ENCODE results near the gene TMC8.
"Not testable (repeated sequence)": the region's sequence is repeated elsewhere in the genome, so short reads cannot be mapped to it uniquely, and the experiment has no call there.

The TMC8 gene

DNA sequence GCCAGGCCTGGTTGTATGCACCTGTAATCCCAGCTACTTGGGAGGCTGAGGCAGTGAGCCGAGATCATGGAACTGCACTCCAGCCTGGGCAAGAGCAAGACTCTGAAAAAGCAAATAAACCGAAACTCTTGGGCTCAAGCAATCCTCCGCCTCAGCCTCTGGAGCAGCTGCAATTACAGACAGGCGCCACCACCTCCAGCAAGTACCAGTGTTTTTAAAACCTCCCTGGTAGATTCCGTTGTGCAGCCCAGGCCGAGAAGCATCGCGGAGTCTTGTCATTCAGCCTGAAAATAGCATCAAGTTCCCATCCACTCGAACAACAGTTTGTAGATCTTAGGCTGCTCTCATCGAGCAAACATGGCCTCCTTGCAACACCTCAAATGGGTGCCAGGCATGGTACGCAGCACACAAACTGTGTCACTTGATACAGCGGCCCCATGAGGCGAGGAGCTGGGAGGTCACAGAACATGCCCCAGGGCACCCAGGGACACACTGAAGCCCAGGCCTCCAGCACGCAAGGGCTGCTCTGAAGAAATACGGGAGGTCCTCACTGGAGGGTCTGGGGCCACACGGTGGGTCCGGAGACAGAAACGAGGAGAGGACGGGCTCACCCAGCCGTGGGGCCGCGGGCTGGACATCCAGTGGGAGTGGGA is 20.1 kb upstream of the TMC8 start:
- no peak for DNase-seq

DNA sequence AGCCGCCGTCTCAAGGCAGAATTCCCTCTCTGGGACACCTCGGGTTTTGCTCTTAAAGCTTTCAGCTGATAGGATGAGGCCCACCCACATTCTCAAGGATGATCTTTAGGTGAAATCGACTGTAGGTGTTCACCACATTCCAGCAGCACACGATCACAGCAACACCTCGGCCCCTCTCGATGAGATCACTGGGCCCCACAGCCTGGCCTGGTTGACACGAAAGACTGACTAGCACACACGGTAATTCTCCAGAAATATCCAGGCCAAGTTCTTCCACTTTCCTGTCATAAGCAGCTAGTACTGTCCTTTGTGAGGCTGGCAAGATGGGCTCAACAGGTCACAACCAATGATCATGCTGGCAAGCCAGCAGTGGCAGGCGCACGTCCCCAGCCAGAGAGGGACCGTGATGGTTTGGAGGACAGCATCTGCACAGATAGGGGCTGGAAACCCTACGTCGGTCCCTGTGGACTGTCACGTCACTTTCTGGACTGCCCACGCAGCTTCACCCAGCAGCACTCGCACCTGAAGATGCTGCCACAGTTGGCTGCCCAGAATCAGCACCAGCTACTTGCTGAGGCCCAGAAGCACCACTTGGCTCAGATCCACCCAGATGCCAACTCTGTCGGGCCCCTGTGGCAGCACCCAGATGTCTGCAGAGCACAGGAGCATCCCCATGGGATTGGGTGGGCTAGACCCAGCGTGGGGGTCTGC is 19.4 kb upstream of the TMC8 start:
- no peak for DNase-seq

GRCh38 chr17:78111727-78112517 is 18.6 kb upstream of the TMC8 start:
- no peak for DNase-seq

GRCh38 chr17:78112518-78113471 is 17.8 kb upstream of the TMC8 start:
- peak; percentile 73 to 74 for DNase-seq

- DNase-seq, result peak in 1 of 2 experiments; percentile 26
Measured at GRCh38 chr17:78113804-78114785, 16.5 kb upstream of the TMC8 start.

DNA sequence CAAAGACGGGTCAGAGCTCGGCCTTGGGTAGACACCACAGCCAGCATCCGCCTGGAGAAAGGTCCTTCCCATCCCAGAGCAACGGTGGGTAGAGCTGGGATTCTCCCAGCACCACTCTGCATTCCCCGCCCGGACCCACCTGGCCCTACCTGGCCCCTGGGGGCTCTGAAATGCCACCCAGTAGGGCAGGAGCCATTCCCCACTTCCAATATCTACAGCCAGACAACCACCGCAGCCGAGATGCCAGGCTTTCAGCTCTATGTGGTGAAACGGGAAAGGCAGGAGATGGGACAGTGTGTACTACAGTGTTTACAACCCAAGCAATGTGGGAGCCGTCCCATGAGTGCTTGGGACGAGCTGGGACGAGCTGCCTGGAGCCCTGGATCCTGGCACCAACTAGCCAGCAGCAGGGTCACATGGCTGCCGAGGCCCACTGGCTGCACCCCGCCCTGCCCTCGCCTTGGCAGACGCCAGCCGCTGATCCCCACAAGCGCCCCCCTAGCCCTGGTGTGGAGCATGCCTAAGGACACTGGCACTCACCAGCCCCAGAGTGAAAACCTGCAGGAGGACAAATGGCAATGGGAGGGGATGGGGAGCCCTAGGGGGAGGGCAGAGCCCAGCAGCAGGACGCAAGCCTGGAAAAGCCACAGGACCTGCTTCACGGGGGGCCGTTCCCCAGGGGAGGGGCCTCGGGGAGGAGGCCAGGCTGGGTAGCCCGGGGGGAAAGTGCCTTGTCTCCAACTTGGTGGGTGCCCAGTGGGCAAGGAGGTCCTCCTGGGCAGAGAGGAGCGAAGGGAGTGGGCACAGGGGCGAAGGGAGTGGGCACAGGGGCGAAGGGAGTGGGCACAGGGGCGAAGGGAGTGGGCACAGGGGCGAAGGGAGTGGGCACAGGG is 15.5 kb upstream of the TMC8 start:
- DNase-seq, result no peak

GRCh38 chr17:78115803-78116202 is 14.8 kb upstream of the TMC8 start:
- not testable (repeated sequence) for DNase-seq

DNA sequence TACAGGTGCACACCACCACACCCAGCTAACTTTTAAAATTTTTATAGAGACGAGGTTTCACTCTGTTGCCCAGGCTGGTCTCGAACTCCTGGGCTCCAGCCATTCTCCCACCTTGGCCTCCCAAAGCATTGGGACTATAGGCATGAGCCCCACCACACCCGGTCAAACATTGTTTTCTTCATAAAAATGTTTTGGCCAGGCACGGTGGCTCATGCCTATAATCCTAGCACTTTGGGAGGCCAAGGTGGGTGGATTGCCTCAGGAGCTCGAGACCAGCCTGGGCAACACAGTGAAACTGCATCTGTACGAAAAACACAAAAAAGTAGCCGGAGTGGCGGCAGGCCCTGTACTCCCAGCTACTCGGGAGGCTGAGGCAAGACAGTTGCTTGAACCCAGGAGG is 14.2 kb upstream of the TMC8 start:
- no peak for DNase-seq

DNA sequence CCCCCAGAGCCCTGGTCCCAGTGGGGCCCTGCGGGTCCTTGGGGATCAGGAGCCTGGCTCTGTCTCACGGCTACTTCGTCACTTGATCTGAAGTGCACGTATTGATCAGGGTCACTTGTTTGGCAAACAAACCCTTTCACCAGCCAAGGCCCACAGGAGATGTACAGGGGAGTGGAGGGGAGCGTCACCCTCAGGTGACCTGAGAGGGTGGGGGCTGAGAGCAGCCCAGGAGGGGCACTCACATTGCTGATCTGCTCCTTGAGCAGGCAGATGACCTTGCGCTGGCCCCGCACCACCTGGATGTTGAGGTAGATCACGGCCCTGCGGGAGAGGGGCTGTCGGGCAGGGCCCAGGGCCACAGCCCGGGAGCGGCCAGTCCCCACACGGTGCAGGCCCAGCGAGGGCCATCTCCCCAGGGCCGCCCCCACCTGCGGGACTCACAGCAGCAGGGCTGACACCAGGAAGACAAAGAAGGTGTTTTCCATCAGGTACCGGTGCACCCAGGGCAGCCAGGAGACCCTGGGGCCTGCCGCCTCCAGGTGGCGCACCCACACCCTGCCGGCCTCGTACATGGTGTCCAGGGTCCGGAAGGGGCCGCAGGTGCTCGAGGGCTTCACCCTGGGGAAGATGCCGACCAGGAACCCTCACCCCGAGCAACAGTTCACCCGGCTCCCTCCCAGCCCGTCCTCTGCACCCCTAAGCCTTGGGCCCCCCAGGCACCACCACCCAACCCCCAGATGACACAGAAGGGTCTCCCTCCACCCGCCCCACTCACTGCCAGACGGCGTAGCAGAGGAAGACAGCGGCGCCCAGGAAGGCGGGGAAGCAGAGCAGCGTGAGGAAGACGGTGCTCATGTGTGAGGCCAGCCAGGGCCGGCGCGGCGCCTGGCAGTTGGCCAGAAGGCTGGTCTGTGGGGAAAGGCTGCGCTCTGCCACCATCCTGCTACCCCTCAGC is 13.3 kb upstream of the TMC8 start:
- no peak for DNase-seq

GRCh38 chr17:78118801-78119241 is 11.8 kb upstream of the TMC8 start:
- no peak for DNase-seq

DNA sequence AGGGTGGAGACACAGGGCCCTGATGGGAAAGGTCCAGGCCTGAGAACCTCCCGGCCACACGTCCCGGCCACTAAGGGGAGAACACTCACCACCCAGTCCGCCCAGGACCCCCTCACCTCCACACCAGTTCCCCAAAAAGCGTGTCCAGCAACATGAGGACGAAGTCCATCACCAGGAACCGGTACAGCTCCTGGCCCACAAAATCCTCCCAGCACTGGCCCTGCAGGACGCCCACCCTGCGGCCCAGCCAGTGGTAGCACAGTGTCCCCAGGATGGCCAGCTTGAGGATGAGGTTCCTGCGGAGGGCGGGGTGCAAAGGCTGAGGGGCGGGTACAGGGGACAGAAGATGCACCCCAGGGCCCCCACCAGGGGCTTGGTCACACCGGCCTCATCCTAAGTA is 10.0 kb upstream of the TMC8 start:
- DNase-seq, result no peak

- DNase-seq, result no peak
Measured at GRCh38 chr17:78120971-78121800, 9.4 kb upstream of the TMC8 start.

DNA sequence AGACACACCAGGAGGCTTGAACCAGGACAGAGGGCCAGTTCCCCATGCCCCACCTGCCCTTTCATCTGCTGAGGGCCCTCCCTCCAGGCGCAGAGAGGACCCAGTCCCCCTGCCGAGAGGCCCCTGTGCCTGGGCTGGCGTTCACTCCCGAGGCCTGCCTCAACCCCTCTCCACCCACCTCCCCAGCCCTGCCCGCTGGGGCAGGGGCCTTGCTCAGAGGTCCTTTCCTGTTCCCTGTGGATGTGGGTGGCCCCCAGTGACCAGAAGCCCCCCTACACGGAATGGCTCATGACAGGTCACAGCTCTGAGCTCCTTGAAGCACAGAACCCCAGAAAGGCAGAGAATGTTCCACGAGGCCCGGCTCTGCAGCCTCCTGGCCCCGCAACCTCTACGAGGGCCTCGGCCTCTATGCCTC is 8.8 kb upstream of the TMC8 start:
- no peak for DNase-seq

GRCh38 chr17:78122216-78122930 is 8.2 kb upstream of the TMC8 start:
- DNase-seq, result no peak

- DNase-seq, result no peak
Measured at GRCh38 chr17:78122931-78123249, 7.7 kb upstream of the TMC8 start.

- DNase-seq, result no peak
Measured at GRCh38 chr17:78123258-78123929, 7.2 kb upstream of the TMC8 start.

Measured in AML-193 (cell line).